Keratinocyte (primary cell): ENCODE measurements around the gene PIGS. TPM values are rescaled to one million over a fixed set of nuclear protein-coding genes. Genes with fewer than 3 reads are reported as not detected.

ENCODE experiments used
- DNase-seq: peaks from one replicate; pipeline ENCODE4 v3.0.0-alpha.2; 2011; ENCODE audit warnings: low read depth, missing footprints, low spot score
- FAIRE-seq: peaks from 2 replicates; lab custom pipeline; 2011; peaks lifted over from hg19 to GRCh38; lab: Jason Lieb, UNC
- H2AFZ ChIP-seq: 2 replicates; pipeline ENCODE4 v1.6.0; 2012; ENCODE audit warnings: low read length, control low read depth, inconsistent platforms; ENCODE audit not compliant: control insufficient read depth
- H3K27ac ChIP-seq: 2 replicates; pipeline ENCODE4 v1.5.1; 2011; ENCODE audit warnings: low read length; ENCODE audit not compliant: control insufficient read depth, insufficient read depth
- H3K27me3 ChIP-seq: 3 replicates; pipeline ENCODE4 v1.6.0; 2011; ENCODE audit warnings: low read length; ENCODE audit not compliant: control insufficient read depth, insufficient read depth; ENCODE audit errors: extremely low read depth
- H3K36me3 ChIP-seq, 2 experiments: 2 replicates in 1 of 2; 3 replicates in 1 of 2; pipeline ENCODE4 v1.5.1; 2011; ENCODE audit warnings: low read length in 2 of 2, mild to moderate bottlenecking in 1 of 2; ENCODE audit not compliant: control insufficient read depth in 2 of 2, insufficient read depth in 2 of 2; ENCODE audit errors: extremely low read depth in 1 of 2
- H3K4me1 ChIP-seq: 3 replicates; pipeline ENCODE4 v1.5.1; 2011; ENCODE audit warnings: low read length; ENCODE audit not compliant: control insufficient read depth, insufficient read depth; ENCODE audit errors: extremely low read depth
- H3K4me2 ChIP-seq: 3 replicates; pipeline ENCODE4 v1.6.0; 2011; ENCODE audit warnings: low read depth, low read length; ENCODE audit not compliant: control insufficient read depth, insufficient read depth; ENCODE audit errors: extremely low read depth
- H3K4me3 ChIP-seq, 3 experiments: fragments of 200-600 bp in 1 of 3; sonication (generic) in 1 of 3; 2 replicates in 2 of 3; 3 replicates in 1 of 3; pipeline ENCODE4 v1.5.1; 2011 to 2016; ENCODE audit warnings: low read length in 3 of 3, mild to moderate bottlenecking in 3 of 3, control low read depth in 2 of 3, inconsistent platforms in 1 of 3, low read depth in 1 of 3, mixed read lengths in 1 of 3, mixed run types in 1 of 3, moderate library complexity in 1 of 3; ENCODE audit not compliant: control insufficient read depth in 2 of 3, insufficient read depth in 2 of 3; ENCODE audit errors: extremely low read depth in 1 of 3
- H3K79me2 ChIP-seq: 2 replicates; pipeline ENCODE4 v1.6.0; 2012; ENCODE audit warnings: low read length; ENCODE audit not compliant: control insufficient read depth, insufficient read depth
- H3K9ac ChIP-seq: 3 replicates; pipeline ENCODE4 v1.6.0; 2011; ENCODE audit warnings: low read length; ENCODE audit not compliant: control insufficient read depth, insufficient read depth; ENCODE audit errors: extremely low read depth
- H3K9me1 ChIP-seq: 3 replicates; pipeline ENCODE4 v1.6.0; 2011; ENCODE audit warnings: low read length; ENCODE audit not compliant: control insufficient read depth, insufficient read depth; ENCODE audit errors: extremely low read depth
- H3K9me3 ChIP-seq: 2 replicates; pipeline ENCODE4 v1.5.1; 2012; ENCODE audit warnings: low read depth, low read length; ENCODE audit not compliant: control insufficient read depth
- H4K20me1 ChIP-seq: 3 replicates; pipeline ENCODE4 v1.6.0; 2011; ENCODE audit warnings: low read length; ENCODE audit not compliant: control insufficient read depth, insufficient read depth; ENCODE audit errors: extremely low read depth
- CTCF ChIP-seq, 3 experiments: IDR thresholded peaks in 1 of 3; conservative IDR thresholded peaks in 1 of 3; optimal IDR thresholded peaks in 1 of 3; 2 replicates in 2 of 3; 3 replicates in 1 of 3; pipeline versions ENCODE3 to v1.5.1; 2011; ENCODE audit warnings: low read length in 3 of 3, mild to moderate bottlenecking in 3 of 3, moderate library complexity in 2 of 3, control low read depth in 1 of 3, inconsistent platforms in 1 of 3; ENCODE audit not compliant: insufficient read depth in 2 of 3; ENCODE audit errors: extremely low read depth in 1 of 3
- EZH2 ChIP-seq: IDR thresholded peaks from one replicate; pipeline ENCODE4 v1.6.1; 2012; ENCODE audit warnings: inconsistent platforms, mild to moderate bottlenecking, low read length, moderate library complexity
- dilution Hi-C: fragments of 300-500 bp; cut with MboI; formaldehyde crosslinking; loops from one replicate; pipeline ENCODE4 v1.7.0; 2020; ENCODE audit warnings: low sequenced_read_pairs; ENCODE audit not compliant: extremely low pct_ligation_motif_present
- polyA plus RNA-seq, 5 experiments: library from polyadenylated mRNA; depleted of rRNA in 3 of 5; stranded (reverse) in 3 of 5; stranded (forward) in 1 of 5; unstranded in 1 of 5; fragments of >200 nt; gene quantifications; 1 replicate in 1 of 5; 2 replicates in 3 of 5; 3 replicates in 1 of 5; pipeline versions ENCODE4 v1.2.1 to v1.2.3, GENCODE V29; 2011 to 2012; ENCODE audit warnings: missing spikeins in 2 of 5, low read depth in 1 of 5, low replicate concordance in 1 of 5

Gene PIGS
- polyA plus RNA-seq, 1 donor (not counting 4 experiments of a cell fraction or from before 2014, with no cell fraction given) = 33.6 TPM

- Histone ChIP-seq H3K27me3 (peaks cover 8% of the 10 kb centered on the region), H3K27ac (no peak overlapping the region), H3K9me3 (no peaks in the 10 kb centered on the region), H3K4me3 (no peak overlapping the region), H3K9ac (peak overlapping the region; percentile 9), H4K20me1 (peaks cover 5% of the 10 kb centered on the region), H3K4me1 (peaks cover 16% of the 10 kb centered on the region), H3K4me2 (peak overlapping the region; percentile 54), H3K79me2 (no peaks in the 10 kb centered on the region), H2AFZ (no peak overlapping the region), H3K9me1 (no peaks in the 10 kb centered on the region), H3K36me3 (no peaks in the 10 kb centered on the region)
- TF ChIP-seq EZH2 (no peak), CTCF (optimal IDR thresholded peaks at IDR 0.05 in 1 of 3, IDR thresholded peaks at IDR 0.05 in 1 of 3, conservative IDR thresholded peaks at IDR 0.05 in 1 of 3; ENCODE audit: extremely low read depth in 1 of 3, insufficient read depth in 2 of 3, low read length in 3 of 3) (peak in 1 of 3 experiments; percentile 4)
- DNase-seq (peak; percentile 66), FAIRE-seq (peak; percentile 92)
- dilution Hi-C loops = no loop called here
These were observed 38.1 kb downstream of the PIGS start for GRCh38 chr17:28533091-28533807.

- DNase-seq = no peak
- no peaks in the 10 kb centered on the region for H3K36me3 ChIP-seq
- peaks cover 5% of the 10 kb centered on the region for H4K20me1 ChIP-seq
- H3K4me3 ChIP-seq = no peak overlapping the region
- no peaks in the 10 kb centered on the region for H3K79me2 ChIP-seq
- H2AFZ ChIP-seq = no peak overlapping the region
- H3K4me2 ChIP-seq = peak overlapping the region; percentile 54
- TF ChIP-seq EZH2 = no peak
- TF ChIP-seq CTCF (optimal IDR thresholded peaks at IDR 0.05 in 1 of 3, IDR thresholded peaks at IDR 0.05 in 1 of 3, conservative IDR thresholded peaks at IDR 0.05 in 1 of 3; ENCODE audit: extremely low read depth in 1 of 3, insufficient read depth in 2 of 3, low read length in 3 of 3) = no peak
- no peak overlapping the region for H3K27ac ChIP-seq
- H3K9ac ChIP-seq = no peak overlapping the region
- peaks cover 8% of the 10 kb centered on the region for H3K27me3 ChIP-seq
- no peaks in the 10 kb centered on the region for H3K9me1 ChIP-seq
- dilution Hi-C loops = no loop called here
- FAIRE-seq = no peak
- no peaks in the 10 kb centered on the region for H3K9me3 ChIP-seq
- H3K4me1 ChIP-seq = peaks cover 24% of the 10 kb centered on the region
These were observed 39.0 kb downstream of the PIGS start for GRCh38 chr17:28532050-28532960.
